ENCODE data around the gene ZSWIM8.

Gene ZSWIM8

DNA sequence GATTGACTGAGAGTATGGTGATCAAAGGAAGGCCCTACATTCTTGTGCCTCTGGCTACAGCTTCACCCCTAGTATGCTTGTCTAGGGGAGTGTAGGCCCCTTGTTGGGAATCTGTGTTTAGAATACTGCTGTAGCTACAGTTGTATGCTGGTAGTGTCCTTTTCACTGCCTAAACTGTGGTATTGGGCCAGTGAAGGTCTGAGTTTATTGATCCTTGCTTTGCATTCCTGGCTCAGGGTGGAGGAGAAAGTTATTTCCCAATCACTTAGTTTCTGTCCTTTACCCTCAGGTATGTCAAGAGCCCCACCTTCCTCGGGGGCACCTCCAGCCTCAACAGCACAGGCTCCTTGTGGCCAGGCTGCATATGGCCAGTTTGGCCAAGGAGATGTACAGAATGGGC is 34.6 kb upstream of the ZSWIM8 start:
- H3K4me3 ChIP-seq (ENCODE audit: low read depth, low read length) = no peak overlapping the region
- TF ChIP-seq, protein P1, sequence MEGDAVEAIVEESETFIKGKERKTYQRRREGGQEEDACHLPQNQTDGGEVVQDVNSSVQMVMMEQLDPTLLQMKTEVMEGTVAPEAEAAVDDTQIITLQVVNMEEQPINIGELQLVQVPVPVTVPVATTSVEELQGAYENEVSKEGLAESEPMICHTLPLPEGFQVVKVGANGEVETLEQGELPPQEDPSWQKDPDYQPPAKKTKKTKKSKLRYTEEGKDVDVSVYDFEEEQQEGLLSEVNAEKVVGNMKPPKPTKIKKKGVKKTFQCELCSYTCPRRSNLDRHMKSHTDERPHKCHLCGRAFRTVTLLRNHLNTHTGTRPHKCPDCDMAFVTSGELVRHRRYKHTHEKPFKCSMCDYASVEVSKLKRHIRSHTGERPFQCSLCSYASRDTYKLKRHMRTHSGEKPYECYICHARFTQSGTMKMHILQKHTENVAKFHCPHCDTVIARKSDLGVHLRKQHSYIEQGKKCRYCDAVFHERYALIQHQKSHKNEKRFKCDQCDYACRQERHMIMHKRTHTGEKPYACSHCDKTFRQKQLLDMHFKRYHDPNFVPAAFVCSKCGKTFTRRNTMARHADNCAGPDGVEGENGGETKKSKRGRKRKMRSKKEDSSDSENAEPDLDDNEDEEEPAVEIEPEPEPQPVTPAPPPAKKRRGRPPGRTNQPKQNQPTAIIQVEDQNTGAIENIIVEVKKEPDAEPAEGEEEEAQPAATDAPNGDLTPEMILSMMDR (IDR thresholded peaks at IDR 0.05; ENCODE audit: low read depth, low read length, missing control alignments) = no peak
- no peak for DNase-seq (ENCODE audit: low read depth)

GRCh38 chr10:73756183-73756582 is 29.2 kb upstream of the ZSWIM8 start:
- no peak overlapping the region for H3K4me3 ChIP-seq (ENCODE audit: low read depth, low read length)
- DNase-seq (ENCODE audit: low read depth) = no peak
- TF ChIP-seq, protein P1 (IDR thresholded peaks at IDR 0.05; ENCODE audit: low read depth, low read length, missing control alignments) = no peak

- DNase-seq (ENCODE audit: low read depth) = no peak
- TF ChIP-seq, protein P1 (IDR thresholded peaks at IDR 0.05; ENCODE audit: low read depth, low read length, missing control alignments) = no peak
- no peak overlapping the region for H3K4me3 ChIP-seq (ENCODE audit: low read depth, low read length)
Observed at GRCh38 chr10:73758704-73759511, 26.5 kb upstream of the ZSWIM8 start.

DNA sequence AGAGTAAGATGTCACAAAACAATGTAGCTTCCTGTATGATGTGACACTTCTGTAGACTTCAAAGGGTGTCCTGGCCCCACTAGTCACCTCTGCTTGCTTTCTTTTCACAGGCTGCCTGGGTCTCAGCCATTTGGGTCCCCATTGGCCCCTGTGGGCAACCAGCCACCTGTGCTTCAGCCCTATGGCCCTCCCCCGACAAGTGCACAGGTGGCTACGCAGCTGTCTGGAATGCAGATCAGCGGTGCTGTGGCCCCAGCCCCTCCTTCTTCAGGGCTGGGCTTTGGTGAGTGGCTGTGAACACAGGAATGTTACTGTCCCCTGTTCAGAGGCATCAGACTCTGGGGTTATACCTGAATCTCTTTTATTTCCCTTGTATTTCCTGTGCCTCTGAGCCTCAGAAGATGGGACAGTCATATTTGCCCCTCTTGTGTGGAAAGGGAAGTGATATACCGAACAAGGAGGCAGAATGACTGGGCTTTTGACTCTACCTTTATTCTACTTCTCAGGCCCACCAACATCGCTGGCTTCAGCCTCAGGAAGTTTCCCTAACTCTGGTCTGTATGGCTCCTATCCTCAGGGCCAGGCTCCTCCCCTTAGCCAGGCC is 25.8 kb upstream of the ZSWIM8 start:
- TF ChIP-seq, protein P1 (IDR thresholded peaks at IDR 0.05; ENCODE audit: low read depth, low read length, missing control alignments) = no peak
- H3K4me3 ChIP-seq (ENCODE audit: low read depth, low read length) = no peak overlapping the region
- DNase-seq (ENCODE audit: low read depth) = no peak

DNA sequence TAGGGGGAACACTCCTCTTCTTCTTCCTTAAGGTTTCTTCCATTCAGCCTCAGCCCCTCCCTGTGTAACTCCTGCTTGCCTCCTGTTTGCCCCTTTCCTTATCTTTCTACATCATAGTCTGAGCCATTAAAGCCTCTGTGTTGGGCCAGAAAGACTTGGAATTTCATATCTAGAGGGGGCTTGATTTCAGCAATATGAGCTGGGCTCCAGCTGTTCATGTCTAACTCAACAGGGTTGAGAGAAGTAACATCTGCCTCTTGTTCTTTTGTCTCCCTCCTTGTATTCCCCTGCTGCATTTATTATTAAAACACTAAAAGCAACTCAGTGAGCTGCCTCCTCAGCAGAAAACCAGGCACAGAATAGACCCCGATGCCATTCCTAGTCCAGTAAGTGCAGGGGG is 23.6 kb upstream of the ZSWIM8 start:
- H3K4me3 ChIP-seq (ENCODE audit: low read depth, low read length) = no peak overlapping the region
- no peak for DNase-seq (ENCODE audit: low read depth)
- TF ChIP-seq, protein P1 (IDR thresholded peaks at IDR 0.05; ENCODE audit: low read depth, low read length, missing control alignments) = no peak

DNA sequence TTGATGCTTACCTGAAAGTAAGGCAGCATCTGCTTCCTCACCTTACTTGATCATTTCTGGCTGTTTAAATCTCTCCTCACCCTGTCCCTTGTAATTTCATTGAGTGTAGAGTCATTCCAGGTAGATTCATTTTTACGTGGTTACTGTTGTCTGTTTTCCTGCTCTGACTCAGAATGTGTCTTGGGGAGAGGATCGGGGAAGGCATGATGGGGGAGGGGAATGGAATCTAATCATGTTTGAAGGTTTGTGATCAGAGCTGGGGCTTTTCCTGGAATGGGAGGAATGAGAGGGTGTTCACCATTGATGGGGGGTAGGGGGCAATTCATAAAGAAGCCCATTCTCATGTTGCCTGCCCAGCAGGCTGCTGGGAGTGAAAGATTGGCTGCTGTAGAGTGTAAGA is 22.5 kb upstream of the ZSWIM8 start:
- no peak for DNase-seq (ENCODE audit: low read depth)
- TF ChIP-seq, protein P1 (IDR thresholded peaks at IDR 0.05; ENCODE audit: low read depth, low read length, missing control alignments) = no peak
- H3K4me3 ChIP-seq (ENCODE audit: low read depth, low read length) = no peak overlapping the region
